Measurements from ENCODE around the gene USF2.
"Not testable (repeated sequence)": the region's sequence is repeated elsewhere in the genome, so short reads cannot be mapped to it uniquely, and the experiment has no call there.

Gene USF2

DNA sequence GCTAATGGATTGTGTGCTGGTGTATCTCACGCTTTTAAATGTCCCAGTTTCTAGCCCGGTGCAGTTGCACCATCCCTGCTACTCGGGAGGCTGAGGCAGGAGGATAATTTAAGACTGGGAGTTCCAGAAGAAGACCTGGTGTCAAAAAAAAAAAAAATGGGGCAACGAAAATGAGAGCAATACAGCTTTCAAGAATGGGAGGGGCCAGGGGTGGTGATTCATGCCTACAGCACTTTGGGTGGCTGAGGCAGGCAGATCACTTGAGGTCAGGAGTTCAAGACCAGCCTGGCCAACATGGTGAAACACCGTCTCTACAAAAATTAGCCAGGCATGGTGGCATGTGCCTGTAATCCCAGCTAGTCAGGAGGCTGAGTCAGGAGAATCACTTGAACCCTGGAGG lies 17.3 kb downstream of the USF2 start:
- not testable (repeated sequence) for DNase-seq

DNA sequence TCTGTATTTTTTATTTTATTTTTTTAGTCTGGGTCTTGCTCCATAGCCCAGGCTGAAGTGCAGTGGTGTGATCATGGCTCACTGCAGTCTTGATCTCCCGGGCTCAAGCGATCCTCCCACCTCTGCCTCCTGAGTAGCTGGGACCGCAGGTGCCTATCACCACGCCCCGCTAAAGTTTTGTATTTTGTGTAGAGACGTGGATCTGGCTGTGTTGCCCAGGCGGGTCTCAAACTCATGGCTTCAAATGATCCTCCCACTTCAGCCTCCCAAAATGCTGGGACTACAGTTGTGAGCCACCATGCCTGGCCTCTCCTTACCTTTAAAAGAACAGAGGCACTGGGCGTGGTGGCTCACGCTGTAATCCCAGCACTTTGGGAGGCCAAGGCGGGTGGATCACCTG lies 19.0 kb downstream of the USF2 start:
- no peak for DNase-seq

DNA sequence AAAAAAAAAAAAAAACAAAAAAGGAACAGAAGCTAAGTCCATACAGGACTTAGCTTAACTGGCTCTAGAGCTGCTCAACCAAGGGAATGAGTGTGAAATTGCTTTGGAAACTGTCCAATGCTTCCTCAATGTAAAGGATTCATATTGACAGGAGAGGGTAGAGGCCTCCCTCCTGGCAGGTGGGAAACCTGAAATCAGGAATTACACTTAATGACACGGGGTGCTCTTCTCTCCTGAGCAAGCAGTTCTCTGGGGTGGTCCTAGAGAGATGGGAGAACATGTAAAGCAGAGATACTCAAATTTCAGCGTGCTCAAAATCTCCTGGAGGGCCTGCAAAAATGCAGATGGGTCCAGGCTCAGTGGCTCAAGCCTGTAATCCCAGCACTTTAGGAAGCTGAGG lies 19.6 kb downstream of the USF2 start:
- DNase-seq: no peak

DNA sequence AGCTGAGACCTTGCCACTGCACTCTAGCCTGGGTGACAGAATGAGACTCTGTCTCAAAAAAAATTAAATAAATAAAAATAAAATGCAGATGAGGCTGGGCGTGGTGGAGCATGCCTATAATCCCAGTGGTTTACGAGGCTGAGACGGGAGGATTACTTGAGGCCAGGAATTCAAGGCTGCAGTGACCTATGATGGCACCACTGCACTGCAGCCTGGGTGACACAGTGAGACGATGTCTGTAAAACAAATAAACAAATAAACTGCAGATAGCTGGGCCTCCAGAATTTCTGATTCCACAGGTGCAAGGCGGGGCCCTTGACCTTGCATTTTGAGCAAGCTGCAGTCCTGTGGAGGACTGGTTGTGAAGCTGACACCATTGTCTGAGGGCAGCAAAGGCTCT lies 20.1 kb downstream of the USF2 start:
- DNase-seq: no peak

DNA sequence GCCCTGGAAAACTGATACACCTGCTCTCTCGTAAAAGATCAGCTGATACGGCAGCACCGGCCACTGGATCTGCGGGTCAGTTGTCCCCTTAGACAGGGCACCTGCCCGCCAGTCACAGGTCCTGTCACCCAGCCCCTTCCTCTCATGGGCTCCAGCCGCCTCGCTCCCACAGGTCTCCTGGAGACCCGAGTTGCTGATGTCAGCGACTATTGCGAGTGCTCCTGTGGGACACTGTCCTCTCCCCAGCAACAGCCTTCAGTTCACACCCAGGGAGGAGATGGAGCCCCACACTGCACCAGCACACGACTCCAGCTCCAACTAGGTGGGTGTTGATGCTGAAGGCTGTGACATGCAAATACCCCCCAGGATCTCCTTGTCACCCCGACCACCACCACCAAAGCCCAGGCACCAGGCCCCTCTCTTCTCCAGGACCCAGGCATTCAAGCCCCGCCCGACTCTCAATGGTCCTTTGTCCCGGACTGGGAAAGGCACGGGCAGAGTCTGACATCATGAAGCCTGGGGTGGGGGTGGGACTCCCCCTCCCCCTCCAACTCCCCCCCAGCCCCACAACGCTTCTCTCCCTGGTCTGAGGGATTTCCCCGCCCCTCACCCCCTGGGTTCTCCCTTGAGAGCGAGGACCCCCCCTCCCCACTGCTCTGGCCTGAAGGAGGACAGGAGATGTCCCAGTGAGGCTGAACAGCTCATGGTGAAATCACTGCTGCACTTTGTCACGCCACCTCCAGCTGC lies 21.8 kb downstream of the USF2 start:
- DNase-seq: no peak

DNA sequence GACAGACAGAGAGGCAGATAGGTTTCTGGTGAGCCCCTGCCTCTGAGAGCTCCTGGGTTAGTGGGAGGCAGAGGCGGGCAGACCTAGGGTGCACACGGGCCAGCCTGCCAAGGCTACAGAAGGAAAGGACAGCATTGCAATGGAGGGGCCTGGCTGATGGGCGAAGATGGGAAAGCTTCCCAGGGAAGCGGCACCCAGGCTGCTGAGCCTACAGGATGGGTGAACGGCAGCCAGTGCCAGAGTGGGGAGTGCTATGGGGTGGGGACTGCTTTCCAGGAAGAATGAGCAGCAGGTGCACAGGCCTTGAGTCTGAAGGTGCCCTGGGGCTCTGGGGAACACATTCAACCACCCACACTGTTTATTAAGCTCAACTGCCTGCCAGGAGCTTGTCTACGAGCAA lies 22.5 kb downstream of the USF2 start:
- no peak for DNase-seq

DNA sequence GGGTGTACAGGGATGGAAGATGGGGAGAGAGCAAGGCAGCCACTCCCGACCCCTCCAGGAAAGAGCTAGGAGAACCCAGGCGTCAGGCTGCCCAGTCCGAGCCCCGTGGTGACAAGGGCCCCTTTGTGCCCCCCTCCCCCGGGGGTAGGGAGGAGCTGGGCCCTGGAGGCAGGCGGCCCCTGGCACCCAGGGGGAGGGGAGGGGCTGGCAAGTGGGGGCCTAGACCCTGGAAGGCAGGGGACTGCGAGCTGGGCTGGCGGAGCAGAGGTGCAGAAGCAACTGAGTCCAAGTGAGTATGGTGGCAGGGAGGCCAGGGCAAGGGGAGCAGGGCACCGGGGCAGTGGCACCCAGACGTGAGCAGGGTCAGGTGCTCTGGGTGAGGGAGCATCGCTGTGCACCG lies 23.2 kb downstream of the USF2 start, which contains the start of gene MAG:
Gene MAG, plus strand, starts transcription at position 246 of the 400 bp plus-strand sequence. CDS start 3,248 bp downstream, outside the sequence.
- no peak for DNase-seq

DNA sequence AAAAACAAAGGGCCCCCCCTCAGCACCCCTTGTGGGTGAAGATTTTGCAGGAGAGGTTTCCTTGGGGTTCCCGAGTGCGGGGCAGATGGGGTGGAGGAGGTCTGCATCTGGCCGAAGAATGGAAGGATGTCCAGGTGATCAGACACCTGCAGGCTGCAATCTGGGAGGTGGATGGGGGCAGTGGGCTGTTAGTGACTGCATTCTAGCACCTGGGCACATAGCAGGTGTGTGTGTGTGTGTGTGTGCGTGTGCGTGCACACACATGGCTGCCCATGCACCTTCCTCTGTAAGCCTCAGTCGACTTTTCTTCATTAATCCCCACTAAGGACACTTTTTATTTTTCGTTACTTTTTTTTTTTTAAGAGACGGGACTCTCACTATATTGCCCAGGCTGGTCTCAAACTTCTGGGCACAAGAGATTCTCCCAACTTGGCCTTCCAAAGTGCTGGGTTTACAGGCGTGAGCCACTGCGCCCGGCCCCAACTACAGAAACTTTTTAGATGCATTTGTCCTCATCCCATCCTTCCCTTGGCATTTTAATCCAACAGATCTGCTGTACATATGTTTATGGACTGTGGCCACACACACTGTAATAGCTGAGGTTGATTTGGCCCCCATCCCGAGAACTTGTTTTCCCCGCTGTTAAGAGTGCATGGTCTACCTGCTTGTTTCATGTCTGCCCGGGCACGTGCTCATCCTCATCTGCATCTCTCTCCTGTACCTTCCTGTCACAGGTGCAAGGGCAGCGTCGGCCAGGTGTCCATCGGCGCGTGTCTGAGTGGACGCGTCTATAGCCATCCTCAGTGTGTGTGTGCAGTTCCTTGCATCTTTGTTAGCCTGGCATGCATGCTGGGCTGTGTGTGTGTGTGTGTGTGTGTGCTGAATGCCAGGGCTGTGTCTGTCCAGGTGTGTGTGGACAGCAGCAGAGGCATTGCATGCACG lies 23.9 kb downstream of the USF2 start:
- no peak for DNase-seq

DNA sequence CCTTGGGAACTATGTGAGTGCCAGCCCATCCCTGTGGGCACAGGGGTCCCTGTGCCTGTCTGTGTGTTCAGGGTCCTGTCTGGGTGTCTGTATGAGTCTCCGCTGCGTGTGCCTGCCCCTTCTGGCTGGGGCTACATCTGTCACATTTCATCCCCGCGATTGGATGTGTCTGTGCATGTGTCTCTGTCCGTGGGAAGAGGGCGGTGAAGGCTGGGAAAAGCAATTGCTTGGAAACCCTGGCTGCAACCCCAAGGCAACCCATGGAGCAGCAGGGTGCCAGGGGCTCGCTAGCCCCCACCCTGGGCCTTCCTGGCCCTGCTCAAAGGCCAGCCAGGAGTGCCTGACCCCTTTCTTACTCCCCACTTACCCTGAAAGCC lies 24.6 kb downstream of the USF2 start:
- DNase-seq: no peak

DNA sequence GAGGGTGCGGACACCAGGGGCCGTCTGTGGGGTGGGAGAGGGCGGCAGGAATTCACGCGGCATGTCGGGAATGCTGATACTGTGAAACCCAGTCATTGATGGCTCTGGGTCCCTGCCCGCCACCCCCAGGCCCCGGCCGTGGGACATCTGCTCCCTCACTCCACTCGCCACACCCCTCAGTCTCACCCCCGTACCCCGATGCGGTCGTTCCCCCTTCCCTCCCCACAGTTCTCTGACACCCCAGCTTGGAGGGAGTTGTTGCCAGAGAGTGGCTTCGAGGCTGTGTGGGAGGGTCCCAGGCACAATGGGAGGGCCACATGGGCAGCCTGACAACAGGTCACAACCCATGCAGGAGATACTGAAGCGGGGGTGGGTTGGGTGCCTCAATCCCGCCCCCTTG lies 25.0 kb downstream of the USF2 start:
- no peak for DNase-seq

DNA sequence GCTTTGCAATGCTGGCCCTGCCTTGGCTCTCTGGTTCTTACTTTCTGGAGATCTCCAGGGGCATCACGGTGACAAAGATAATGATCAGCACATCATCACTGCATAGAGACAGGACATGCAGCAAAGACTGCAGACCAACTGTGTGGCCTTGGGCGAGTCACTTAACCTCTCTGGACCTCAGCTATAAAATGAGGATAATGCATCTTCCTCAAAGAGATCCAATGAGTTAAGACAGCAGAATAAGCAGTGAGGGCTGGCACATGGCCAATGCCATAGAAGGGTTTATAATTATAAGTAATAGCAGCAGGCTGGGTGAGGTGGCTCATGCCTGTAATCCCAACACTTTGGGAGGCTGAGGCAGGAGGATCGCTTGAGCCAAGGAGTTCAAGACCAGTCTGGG lies 25.6 kb downstream of the USF2 start:
- DNase-seq: no peak

DNA sequence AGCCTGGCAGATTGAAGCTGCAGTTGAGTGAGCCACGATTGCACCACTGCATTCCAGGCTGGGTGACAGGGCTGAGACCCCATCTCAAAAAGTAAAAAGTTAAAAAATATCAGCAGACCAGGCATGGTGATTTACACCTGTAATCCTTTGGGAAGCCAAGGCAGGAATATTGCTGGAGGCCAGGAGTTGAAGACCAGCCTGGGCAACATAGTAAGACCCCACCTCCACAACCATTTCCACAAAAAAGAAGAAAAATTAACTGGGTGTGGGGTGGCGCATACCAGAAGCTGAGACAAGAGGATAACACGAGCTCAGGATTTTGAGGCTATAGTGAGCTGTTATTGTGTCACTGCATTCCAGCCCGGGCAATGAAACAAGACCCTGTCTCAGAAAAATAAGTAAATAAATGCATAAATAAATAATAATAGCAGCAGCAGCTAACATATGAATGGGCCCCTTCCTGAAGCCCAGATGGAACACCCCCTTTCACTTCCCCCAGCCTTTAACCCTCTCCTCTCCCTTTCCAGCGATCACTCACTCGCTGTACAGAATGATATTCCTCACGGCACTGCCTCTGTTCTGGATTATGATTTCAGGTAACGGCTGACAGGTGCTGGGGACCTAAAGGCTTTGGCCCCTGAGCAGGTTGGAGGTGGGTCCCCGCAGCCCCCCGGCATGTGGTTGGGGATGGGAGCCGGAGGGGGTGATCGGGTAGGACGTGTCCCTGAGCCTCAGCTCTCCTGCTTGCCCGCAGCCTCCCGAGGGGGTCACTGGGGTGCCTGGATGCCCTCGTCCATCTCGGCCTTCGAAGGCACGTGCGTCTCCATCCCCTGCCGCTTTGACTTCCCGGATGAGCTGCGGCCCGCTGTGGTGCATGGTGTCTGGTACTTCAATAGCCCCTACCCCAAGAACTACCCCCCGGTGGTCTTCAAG lies 26.4 kb downstream of the USF2 start:
- DNase-seq: no peak

DNA sequence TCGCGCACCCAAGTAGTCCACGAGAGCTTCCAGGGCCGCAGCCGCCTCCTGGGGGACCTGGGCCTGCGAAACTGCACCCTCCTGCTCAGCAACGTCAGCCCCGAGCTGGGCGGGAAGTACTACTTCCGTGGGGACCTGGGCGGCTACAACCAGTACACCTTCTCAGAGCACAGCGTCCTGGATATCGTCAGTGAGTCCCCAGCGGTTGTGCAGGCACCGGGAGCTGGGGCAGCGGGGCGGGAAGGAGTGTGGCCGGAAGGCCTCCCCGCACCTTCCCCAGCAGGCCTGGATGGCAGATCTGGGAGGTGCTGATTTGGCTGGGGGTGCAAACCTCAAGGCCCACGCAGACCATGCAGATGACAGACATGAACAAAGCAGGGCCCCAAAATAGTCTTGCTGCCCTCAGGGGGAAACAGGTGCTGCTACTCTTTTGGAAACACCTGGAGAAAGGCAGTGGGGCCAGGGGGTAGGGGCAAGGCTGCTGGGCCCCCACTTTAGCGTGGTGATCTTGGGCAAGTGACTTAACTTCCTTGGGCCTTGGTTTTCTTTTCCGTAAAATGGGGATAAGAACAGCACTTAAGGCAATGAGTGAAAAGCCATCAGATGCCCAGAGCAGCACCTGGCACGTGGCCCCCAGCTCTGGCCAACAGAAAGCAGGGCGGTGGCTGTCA lies 27.2 kb downstream of the USF2 start:
- peak; percentile 18 for DNase-seq

DNA sequence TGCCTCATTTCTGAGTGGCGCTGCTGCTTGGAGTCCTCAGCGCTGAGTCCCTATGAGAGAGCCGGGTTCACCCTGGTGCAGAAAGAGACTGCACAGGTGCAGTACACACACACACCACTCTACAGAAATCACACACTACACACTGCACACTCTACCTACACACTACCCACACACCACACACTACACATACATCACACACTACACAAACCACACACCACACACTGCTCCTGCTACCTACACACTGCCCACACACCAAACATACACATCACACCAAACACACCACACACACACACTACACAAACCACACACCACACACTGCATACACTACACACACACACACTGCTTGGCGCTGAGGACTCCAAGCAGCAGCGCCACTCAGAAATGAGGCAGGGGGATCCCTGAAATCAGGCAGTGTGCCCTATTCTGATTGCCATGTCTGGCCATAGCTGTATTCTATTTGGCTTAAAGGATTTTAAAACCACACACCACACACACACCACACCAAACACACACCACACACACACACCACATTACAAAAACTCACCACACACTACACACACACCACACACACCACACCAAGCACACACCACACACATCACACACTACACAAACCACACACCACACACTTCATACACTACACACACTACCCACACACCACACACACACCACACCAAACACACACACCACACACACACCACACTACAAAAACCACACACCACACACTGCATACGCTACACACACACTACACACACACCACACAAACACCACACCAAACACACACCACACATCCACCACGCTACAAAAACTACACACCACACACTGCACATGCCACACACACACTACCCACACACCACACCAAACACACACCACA lies 28.1 kb downstream of the USF2 start:
- no peak for DNase-seq

DNA sequence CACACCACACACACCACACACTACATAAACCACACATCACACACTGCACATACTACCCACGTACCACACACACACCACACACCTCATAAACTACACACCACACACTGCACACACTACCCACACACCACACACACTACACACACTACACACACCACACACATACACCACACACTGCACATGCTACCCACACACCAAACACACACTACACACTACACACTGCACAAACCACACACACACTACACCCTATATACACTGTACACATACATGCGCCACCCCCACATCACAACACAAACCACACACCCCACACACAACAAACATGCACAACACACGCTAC lies 28.7 kb downstream of the USF2 start:
- DNase-seq: no peak

DNA sequence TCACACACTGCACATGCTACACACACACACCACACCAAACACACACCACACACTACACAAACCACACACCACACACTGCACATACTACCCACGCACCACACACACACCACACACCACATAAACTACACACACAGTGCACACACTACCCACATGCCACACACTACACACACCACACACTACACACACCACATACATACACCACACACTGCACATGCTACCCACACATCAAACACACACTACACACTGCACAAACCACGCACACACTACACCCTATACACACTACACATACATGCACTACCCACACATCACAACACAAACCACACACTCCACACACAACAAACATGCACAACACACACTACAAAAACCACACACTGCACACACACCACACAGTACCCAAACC lies 29.2 kb downstream of the USF2 start:
- no peak for DNase-seq

DNA sequence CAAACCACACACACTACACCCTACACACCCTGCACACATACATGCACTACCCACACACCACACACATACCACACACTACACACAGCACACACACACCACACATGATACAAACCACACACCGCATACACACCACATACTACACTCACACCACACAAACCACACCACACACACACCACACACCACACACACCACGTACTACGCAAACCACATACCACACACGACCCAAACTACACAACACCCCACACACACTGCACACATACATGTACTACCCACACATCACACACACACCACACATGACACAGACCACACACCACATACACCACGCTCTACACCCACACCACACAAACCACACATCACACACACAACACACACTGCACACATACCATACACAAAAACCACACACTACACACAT lies 29.8 kb downstream of the USF2 start:
- no peak for DNase-seq

DNA sequence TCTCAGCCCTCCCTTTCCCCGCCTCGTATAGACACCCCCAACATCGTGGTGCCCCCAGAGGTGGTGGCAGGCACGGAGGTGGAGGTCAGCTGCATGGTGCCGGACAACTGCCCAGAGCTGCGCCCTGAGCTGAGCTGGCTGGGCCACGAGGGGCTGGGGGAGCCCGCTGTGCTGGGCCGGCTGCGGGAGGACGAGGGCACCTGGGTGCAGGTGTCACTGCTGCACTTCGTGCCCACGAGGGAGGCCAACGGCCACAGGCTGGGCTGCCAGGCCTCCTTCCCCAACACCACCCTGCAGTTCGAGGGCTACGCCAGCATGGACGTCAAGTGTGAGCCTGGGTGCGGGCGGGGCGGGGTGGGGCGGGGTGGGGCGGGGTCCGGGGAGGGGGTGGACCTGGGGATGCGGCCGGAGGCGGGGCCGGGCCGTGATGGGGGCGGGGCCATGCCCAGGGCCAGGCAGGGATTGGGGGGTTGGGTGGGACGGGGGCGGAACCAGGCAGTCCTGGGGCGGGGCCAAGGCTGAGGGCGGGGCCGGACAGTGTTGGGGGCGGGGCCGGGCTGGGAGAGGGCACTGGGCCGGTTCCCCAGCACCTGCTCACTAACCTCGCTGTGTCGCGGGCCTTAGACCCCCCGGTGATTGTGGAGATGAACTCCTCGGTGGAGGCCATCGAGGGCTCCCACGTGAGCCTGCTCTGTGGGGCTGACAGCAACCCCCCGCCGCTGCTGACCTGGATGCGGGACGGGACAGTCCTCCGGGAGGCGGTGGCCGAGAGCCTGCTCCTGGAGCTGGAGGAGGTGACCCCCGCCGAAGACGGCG lies 31.0 kb downstream of the USF2 start:
- no peak for DNase-seq

DNA sequence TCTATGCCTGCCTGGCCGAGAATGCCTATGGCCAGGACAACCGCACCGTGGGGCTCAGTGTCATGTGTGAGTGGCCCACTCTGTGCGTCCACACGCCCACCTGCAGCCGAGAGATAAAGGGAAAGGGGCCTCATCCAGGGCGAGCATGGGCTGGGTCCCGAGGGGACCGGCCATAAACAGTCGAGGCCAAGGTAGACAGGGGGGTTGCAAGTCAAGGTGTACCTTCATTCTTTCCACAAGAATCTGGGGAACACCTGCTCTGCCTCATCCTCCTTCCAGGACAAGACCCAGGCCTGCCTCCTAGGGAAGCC lies 31.5 kb downstream of the USF2 start:
- DNase-seq: no peak

DNA sequence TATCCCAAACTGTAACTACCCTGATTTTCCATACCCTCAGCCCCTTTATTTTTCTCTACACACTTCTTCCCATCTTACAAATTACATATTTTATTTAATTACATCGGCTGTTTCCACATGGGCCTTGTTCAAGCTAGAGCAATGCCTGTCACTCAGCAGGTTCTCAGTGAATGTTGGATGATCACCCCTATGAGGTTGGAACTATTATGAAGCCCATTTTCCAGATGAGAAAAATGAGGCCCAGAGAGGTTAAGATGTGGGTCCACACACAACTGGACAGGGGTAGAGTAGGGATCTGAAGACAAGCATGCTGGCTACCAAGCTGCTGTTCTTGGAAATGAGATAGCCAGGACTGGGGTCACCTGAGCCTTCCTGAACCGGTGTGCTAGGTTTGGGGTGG lies 33.2 kb downstream of the USF2 start:
- DNase-seq: no peak

DNA sequence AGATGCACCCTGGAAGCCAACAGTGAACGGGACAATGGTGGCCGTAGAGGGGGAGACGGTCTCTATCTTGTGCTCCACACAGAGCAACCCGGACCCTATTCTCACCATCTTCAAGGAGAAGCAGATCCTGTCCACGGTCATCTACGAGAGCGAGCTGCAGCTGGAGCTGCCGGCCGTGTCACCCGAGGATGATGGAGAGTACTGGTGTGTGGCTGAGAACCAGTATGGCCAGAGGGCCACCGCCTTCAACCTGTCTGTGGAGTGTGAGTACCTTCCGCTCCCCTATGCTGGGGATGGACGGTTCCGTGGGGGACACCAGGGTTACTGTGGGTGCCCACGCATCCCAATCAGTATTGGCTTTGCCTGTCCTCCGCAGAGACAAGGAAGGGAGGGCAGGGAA lies 33.7 kb downstream of the USF2 start:
- no peak for DNase-seq
